ENCODE data around the gene CIRBP.

Gene CIRBP

GRCh38 chr19:1266916-1267476 lies 2.1 kb upstream of the CIRBP start:
- DNase-seq (ENCODE audit: low read depth in 2 of 3, low spot score in 1 of 3), result peak in 1 of 3 donors; percentile 62

GRCh38 chr19:1267477-1268225 lies 1.5 kb upstream of the CIRBP start:
- DNase-seq (ENCODE audit: low read depth in 2 of 3, low spot score in 1 of 3), result no peak

GRCh38 chr19:1268226-1269064 lies 687 bp upstream of the CIRBP start:
- DNase-seq (ENCODE audit: low read depth in 2 of 3, low spot score in 1 of 3), result no peak

DNA sequence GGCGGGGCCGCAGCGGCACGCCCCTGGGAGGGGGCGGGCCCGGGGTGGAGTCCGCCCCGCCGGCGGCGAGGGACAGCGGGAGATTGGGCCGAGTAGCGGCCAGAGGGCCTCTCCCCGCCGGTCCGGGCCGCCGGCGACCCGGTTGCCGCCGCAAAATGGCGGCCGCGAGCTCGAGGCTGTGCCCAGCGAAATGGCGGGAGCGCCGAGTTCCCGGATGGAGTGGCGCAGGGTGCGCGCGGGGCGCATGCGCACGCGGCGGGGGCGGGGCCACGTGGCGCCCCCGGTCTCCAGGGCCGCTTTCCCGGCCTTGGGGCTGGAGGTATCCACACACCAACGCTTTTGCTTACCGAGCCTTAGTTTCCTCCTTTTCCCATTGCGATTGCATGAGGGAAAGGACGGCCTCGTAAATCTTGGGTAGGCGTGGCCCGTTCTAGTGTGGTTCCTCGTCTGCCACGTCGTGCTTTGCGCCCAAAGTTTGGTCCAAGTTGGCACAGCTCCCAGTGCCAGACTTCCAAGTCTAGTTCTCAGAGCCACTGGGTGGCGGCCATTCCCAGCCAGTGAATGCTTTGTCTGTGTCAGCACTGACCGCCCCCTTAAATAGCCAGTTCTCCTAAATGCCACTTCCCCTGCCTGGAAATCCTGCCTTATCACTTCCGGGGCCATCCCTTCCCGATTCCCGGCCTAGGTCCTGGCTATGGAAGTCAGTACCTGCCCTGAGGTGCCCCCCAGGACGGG lies 513 bp downstream of the CIRBP start:
- peak in 2 of 3 donors; percentile 77 to 81 for DNase-seq (ENCODE audit: low read depth in 2 of 3, low spot score in 1 of 3)

- DNase-seq (ENCODE audit: low read depth in 2 of 3, low spot score in 1 of 3), result no peak
Observed at GRCh38 chr19:1270213-1270853, 1.2 kb downstream of the CIRBP start.

DNA sequence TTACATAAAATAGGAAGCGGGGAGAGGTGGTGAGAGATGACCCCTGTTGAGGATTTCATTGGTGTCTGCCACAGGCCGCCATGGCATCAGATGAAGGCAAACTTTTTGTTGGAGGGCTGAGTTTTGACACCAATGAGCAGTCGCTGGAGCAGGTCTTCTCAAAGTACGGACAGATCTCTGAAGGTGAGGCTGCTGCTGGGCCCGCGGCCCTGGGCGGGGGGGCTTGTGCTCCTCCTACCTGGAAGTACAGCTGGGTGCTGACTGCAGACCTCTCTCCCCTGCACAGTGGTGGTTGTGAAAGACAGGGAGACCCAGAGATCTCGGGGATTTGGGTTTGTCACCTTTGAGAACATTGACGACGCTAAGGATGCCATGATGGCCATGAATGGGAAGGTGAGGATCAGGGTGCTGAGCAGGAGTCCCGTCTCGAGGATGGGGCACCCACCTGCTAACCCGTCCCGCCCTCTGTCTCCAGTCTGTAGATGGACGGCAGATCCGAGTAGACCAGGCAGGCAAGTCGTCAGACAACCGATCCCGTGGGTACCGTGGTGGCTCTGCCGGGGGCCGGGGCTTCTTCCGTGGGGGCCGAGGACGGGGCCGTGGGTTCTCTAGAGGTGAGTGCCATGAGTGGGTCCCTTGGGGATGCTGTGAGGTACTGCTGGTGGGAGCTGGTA lies 1.9 kb downstream of the CIRBP start:
- no peak for DNase-seq (ENCODE audit: low read depth in 2 of 3, low spot score in 1 of 3)

- no peak for DNase-seq (ENCODE audit: low read depth in 2 of 3, low spot score in 1 of 3)
Observed at GRCh38 chr19:1271528-1272422, 2.6 kb downstream of the CIRBP start.

GRCh38 chr19:1272423-1273262 lies 3.5 kb downstream of the CIRBP start:
- DNase-seq (ENCODE audit: low read depth in 2 of 3, low spot score in 1 of 3), result no peak

GRCh38 chr19:1273263-1274041 lies 4.3 kb downstream of the CIRBP start:
- no peak for DNase-seq (ENCODE audit: low read depth in 2 of 3, low spot score in 1 of 3)

- no peak for DNase-seq (ENCODE audit: low read depth in 2 of 3, low spot score in 1 of 3)
Observed at GRCh38 chr19:1274081-1274851, 5.1 kb downstream of the CIRBP start.

DNA sequence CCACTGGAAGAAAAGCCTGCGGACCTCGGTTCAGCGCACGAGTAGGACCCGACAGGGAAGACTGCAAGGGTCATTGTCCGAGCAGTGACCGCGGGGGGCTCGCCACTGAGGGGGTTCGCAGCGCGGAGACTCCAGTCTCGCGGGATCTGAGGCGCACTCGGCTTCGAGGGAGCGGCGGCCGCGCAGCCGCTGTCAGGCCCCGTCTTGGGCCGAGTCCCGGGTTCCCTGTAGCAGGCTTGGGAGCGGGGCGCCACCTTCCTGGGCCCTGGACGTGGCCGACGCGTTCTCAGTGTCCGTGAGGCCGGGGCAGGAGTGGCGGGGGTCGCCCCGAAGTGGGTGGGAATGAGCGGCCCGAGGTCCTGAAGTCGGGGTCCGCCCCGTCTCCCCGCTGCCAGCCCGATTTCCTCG lies 5.7 kb downstream of the CIRBP start:
- no peak for DNase-seq (ENCODE audit: low read depth in 2 of 3, low spot score in 1 of 3)

- peak; percentile 87 to 95 (median 94) for DNase-seq (ENCODE audit: low read depth in 2 of 3, low spot score in 1 of 3)
Observed at GRCh38 chr19:1275260-1275975, 6.3 kb downstream of the CIRBP start, which contains the start of gene FAM174C. TSS of gene FAM174C (plus strand) at chr19:1275530. CDS start at chr19:1275550, 20 bp downstream.

DNA sequence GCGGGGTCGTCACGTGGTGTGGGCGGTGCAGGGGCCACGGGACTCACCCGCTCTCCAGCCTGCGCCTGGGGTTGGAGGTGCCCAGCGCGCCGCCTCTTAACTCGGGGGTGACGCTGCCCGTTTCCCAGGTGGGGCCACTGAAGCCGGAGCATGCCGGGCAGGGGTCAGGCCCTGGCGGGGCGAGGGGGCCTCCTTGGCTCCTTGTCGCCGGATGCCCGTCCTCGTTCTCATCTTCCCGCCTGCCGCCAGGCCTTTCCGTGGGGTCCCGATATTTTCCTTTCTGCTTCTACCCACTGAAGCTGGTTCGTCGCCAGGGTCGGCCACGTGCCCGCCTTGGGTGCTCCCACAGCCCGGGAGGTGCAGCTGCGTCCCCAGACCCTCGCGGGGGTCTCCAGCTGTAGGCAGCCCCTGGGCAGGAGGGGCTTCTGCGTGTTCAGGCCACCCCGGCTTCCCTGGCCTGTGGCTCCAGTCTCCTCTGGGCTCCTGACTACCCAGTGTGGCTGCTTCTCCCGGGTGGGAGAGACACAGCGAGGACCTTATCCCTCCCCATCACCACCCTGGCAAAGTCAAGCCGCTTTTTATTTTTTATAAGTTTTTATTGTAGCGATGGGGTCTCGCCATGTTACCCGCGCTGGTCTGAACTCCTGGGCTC lies 7.0 kb downstream of the CIRBP start:
- DNase-seq (ENCODE audit: low read depth in 2 of 3, low spot score in 1 of 3), result no peak

DNA sequence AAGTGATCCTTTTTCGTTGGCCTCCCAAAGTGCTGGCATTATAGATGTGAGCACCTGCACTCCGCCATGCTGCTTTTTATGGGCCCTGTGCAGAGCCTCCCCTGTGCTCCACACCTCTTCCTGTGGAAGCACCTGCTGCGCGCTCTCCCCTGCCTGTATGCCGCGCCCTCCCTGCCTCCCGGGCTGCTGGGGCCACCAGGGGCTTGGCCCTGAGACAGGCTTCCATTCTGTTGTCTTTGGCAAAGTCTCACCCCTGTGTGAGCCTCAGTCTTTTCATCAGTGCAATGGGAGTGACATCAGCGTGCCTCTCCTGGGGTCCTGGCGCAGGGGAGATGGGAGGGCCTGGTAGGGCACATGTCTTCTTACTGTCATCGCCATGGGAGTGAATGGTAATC lies 7.5 kb downstream of the CIRBP start:
- DNase-seq (ENCODE audit: low read depth in 2 of 3, low spot score in 1 of 3), result no peak

- no peak for DNase-seq (ENCODE audit: low read depth in 2 of 3, low spot score in 1 of 3)
Observed at GRCh38 chr19:1277061-1277460, 7.9 kb downstream of the CIRBP start.

DNA sequence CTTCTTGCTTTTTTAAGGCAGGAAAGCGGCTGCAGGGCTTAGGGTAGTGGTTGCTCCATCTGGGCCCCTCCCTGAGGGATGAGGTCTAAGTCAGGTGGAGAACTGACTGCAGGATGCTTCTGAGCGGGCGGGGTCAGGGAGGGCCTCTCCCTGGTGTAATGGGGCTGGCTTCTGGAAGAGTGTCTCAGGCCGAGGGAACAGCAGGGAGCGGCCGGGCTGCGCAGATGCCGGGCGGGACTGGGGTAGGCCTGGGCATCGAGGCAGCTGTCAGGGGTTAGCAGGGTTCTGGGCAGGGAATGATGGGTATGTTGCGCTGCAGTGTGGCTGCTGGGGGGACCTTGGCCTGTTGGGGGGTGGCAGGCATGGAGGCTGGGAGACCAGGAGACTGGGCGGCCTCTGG lies 8.9 kb downstream of the CIRBP start:
- no peak for DNase-seq (ENCODE audit: low read depth in 2 of 3, low spot score in 1 of 3)

All from stimulated activated CD4-positive, alpha-beta T cell treated with anti-CD3 and anti-CD28 coated beads, Interleukin-12 subunit alpha, Interleukin-12 subunit beta, amount 100 ng/mL, for 48 hours (primary cell).